GM21529 (cell line): ENCODE data around the gene C13orf46.
"Not testable (repeated sequence)": the region's sequence is repeated elsewhere in the genome, so short reads cannot be mapped to it uniquely, and the experiment has no call there.

Experiments used
- ATAC-seq: cut with Tn5 transposase; IDR thresholded peaks from one replicate; pipeline ENCODE4 v1.9.1; 2021; ENCODE audit not compliant: unreplicated experiment

C13orf46 gene

DNA sequence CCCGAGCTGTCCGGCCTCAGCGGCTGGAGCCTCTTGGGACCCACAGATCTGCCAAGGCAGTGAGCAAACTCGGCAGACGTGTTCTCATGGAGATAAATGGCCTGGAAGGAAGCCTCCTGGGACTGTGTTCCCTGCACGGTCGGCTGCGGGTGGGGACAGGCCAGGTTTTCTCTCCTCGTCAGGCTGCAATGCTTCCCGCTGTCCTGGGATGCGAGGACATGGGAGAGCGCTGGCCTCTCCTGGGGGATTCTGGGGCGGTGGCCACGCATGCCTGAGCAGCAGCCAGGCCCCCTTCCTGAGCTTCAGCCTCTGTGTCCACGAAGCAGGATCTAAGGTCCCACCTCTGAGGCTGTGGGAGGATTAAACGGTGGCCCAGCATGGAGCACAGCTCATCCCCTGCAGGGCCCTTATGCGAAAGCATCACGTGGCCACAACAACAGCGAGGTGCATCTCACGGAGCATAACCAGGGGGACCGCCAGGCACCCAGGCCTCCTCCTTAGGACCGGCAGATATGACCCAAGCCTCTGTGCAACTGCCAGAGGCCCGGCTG, 21.2 kb upstream of the C13orf46 start:
- no peak for ATAC-seq

DNA sequence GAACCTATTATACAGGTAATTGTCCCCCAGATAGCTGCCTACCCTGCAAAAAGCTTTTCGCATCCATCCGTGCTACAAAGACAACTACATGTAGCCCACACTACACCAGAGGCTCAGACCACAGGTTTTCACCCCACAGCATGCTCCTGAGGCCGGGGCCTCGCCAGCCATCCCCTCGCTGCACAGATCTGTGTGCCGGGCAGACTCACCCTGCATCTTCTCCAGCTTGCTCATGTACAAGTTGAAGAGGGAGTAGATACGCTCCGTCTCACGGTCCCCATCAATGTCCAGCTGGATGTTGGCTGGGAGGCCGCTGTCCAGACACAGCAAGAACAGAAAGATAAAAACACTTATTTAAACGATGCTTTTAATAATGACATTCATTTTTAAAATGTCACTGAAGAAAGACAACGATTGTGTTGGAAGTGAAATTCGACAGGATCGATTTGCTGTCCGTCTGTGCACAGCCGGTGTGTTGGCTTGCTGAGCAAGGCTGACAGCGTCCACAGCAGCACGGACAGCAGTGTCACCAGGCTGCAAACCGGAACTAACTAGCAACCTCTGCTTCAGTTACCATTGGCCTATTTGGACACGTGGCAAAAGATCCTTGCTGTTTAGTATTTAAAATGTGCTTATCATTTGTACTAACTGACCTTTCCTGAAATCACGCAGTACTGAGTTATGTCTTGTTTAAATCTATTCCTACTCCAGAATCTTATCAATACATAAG, 18.6 kb upstream of the C13orf46 start:
- ATAC-seq, result no peak

DNA sequence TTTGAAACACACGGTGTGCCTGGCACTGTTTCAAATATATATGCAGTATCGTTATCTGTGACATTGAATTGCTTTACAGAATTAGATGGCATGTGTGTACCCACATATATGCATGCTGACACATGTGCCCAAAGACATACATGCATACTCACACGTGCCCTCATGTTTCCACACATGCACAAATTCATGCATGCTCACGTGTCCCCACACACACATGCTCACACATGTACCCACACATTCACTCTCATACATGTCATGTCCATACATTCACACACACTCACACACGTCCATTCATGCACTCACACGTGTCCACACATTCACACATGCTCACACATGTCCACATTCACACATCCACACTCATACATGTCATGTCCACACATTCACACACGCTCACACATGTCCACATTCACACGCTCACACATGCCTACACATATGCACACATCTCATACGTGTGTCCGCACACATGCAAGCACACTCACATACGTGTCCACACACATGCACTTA, 17.9 kb upstream of the C13orf46 start:
- ATAC-seq, result no peak

DNA sequence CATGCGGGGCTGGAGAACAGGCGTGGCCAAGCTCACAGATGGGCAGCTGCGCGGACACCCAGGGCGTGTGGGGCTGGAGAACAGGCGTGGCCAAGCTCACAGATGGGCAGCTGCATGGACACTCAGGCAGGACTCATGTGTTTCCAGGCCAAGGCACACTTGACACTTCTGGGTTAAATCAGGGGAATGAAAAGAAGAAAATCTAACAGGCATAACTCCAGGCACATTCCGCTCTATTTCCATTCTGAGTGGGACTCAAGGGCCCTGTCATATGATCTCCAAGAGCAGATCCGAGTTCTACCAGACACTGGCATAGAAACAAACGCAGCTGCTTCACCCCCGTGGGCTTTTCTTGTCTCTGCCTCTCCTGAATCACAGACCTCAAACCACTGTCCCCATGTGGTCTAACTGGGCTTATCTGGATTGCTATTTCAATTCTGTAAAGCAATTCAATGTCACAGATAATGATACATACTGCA, 17.4 kb upstream of the C13orf46 start:
- no peak for ATAC-seq

DNA sequence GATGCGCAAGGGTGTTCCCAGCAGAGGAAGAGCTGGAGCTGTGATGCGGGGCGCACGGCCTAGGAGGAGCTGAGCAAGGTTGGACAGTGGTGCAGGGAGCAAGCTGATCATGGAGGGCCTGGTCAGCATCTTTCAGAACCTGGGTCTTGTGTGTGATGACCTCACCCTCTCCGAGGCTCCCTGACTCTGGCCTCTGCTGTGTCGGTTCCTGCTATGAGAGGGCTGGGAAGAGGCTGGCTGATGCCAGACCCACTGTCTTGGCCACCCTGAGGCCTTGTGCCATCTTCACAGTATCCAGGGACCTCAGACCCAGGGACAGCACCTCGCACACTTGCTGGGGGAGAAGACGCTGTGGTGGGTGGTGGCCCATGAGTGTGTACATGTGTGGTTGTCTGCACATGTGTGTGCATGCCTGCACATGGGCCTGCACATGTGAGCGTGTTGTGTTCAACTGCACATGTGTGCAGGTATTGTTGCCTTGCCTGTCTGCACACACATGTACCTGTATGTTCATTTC, 16.5 kb upstream of the C13orf46 start:
- ATAC-seq, result no peak

DNA sequence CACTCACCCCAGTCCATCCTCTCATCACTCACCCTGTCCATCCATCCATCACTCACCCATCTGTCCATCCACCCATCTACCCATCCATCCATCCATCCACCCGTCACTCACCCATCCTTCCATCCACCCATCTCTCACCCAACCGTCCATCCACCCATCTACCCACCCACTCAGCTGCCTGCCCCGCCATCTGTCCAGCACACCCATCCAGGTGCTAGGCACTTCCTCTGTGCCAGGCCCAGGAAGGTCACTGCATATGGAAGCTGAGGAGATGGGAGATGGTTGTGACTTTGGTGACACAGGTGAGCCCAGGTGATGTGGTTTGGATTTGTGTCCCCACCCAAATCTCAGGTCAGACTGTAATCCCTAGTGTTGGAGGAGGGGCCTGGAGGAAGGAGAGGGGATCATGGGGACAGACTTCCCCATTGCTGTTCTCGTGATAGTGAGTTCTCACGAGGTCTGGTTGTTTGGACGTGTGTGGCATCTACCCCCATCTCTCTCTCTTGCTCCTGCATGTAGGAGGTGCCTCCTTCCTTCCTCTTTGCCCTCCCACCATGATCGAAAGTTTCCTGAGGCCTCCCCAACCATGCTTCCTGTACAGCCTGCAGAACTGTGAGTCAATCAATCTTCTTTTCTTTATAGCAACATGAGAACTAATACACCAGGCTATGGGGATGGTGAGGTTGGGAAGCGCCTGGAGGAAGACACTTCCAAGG, 15.9 kb upstream of the C13orf46 start:
- ATAC-seq, result no peak

DNA sequence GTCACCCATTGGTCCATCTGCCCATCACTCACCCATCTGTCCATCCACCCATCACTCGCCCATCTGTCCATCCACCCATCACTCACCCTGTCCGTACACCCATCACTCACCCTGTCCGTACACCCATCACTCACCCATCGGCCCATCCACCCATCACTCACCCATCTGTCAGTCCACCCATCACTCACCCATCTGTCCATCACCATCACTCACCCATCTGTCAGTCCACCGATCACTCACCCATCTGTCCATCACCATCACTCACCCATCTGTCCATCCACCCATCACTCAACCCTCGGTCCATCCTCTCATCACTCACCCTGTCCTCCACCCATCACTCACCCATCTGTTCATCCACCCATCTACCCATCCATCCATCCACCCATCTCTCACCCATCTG, 15.0 kb upstream of the C13orf46 start:
- not testable (repeated sequence) for ATAC-seq

DNA sequence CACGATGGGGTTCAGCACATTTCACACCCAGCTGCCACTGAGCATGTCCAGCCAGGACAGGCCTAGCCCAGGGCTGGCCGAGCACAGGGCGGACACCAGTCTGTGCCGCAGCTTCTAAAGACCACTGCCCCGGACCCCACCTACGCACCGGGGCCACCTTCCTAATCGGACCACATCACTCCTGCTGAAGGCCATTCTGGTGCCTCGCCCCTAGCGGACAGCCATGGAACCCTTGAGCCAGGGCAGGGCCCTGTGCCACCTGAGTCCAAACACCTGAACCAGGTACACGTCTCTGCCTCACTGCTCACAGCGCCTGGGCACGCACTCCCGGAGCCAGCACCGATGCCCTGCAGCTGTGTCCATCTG, 8.4 kb upstream of the C13orf46 start:
- no peak for ATAC-seq

DNA sequence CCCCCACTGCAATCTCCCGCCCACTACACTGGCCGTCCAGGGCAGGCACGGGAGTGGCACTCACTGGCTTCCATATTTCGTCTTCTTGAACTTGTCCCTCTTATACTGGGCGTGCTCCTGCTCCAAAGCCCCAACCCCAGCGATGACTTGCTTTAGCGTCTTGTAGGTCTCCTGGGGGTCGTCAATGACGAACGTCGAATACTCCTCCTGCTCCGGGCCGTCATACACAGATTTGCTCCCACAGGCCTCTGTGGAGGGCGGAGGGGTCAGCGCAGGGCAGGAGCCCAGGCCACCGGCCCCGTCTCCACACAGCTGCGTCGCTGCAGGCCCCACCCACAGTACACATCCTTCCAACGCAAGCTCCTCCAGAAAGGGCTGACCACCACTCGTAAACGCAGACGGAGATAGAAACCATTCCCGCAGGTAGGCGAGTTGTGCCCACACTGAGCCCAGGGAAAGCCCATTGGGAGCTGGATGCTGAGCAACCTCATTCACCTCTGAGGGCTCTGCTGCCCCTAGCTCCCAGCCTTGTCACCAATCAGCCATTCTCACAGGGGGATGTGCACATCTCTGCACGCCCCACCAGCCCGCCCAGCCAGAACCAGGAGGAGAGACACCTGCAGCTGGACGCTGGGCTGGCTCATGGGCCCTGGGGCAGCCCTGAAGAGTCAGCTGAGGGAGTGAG, 7.9 kb upstream of the C13orf46 start:
- no peak for ATAC-seq

DNA sequence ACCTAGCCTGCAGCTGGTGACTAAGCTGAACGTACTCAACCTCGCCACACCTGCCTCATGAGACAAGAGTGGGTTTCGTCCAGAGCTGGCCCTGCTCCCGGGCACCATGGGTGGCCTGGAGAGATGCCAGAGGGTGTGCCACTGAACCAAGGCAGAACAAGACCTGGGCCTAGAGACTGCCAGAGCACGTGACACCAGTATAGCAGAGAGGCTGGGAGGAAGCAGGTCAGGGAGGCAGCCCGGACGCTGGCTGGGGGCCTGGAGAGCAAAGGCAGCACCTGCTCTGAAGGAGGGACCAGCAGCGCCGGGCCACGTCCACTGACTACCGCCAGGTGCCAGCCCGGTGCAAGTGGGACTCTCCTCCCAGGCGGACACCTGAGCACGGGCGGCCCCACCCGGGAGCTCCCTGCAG, 7.3 kb upstream of the C13orf46 start:
- no peak for ATAC-seq

DNA sequence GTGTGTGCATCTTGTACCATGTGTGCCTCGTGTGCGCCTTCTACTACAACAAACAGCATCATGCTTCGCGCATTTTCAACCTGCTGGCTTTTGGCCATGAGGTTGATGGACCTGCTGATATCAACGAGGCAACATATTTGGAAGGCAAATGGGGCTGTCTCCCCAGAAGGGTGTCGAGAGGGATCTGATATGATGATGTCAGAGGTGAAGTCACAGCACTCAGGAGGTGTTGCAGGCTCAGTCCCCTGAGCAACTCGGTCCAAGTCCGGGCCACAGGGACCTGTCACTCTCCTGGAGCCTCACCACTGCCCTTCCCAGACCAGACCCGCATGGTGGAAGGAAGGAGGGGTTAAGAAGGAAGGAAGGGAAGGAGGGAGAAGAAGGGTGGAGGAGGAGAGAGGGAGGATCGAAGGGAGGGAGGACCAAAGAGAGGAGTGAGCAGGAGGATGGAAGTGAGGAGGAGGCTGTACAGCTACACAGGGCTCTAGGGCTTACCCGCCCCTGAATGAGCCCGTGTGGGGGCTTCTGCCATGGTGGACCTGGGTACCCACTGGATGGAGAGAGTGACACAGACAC, 6.7 kb upstream of the C13orf46 start:
- ATAC-seq, result no peak

DNA sequence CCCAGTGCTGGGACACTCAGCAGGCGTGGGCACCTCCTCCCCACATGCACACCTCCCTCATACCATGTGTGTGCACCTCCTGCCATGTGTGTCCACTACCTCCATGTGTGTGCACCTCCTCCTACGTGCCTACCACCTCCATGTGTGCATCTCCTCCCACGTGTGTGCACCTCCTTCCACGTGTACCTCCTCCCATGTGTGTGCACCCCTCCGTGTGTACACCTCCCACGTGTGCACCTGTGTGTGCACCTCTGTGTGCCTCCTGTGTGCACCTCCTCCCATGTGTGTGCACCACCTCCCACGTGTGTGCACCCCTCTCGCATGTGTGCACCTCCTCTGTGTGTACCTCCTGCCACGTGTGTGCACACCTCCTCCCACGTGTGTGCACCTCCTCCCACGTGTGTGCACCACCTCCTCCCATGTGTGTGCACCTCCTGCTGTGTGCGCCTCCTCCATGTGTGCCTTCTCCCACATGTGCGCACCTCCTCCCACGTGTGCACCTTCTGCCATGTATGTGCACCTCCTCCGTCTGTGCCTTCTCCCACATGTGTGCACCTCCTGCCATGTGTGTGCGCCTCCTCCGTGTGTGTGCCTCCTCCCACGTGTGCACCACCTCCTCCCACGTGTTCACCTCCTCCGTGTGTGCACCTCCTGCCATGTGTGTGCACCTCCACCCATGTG, 6.1 kb upstream of the C13orf46 start:
- ATAC-seq, result no peak

DNA sequence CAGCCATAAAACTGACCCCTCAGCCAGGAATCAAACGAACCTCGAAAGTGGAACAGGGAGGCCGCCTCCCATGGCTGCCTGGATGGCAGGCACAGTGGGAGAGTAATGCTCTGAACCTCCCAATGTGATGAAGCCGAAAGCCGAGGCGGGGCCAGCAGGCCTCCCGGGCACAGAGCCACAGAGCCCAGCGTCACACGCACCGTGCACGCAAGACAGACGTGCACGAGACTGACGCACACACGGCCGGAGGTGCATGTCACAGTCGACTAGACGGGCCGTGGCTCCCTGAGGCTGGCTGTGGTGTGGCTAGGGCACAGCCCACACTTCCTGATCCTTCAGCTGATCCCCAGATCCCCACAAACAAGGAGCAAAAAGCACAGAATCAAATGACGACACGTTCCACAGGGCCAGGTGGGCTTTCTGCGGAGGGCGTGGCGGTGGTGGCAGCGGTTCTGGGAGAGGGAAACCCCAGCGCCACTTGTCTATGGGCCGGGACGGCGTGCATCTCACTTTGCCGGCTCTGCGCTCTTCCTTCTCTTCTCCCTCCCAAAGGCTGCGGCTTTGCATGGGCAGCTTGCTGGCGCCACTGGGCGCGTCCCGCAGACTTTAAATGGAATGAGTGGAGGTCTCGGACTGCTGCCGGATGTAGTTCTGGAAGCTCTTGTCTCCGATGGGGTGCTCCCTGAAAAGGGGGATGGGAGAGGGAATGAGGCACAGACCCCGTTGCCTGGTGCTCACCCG, 5.0 kb upstream of the C13orf46 start:
- no peak for ATAC-seq

DNA sequence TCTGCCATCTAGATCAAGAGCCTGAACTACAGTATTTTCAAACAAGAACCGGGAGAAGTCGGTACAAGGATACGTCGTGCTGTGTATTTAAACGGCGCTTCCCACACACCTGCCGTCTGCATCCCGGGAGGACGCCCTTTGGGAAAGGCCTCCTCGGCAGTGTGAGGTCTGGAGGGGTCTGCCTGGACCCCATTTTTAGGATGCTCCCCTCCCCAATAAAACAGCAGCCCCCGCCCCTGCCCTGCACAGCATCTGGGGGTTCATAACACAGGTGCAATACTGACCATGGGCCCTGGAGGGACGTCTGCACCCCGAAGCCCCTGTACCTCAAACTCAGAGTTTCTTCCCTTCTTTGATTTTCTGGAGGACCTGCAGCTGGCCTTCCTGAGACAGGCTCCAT, 4.1 kb upstream of the C13orf46 start:
- no peak for ATAC-seq

DNA sequence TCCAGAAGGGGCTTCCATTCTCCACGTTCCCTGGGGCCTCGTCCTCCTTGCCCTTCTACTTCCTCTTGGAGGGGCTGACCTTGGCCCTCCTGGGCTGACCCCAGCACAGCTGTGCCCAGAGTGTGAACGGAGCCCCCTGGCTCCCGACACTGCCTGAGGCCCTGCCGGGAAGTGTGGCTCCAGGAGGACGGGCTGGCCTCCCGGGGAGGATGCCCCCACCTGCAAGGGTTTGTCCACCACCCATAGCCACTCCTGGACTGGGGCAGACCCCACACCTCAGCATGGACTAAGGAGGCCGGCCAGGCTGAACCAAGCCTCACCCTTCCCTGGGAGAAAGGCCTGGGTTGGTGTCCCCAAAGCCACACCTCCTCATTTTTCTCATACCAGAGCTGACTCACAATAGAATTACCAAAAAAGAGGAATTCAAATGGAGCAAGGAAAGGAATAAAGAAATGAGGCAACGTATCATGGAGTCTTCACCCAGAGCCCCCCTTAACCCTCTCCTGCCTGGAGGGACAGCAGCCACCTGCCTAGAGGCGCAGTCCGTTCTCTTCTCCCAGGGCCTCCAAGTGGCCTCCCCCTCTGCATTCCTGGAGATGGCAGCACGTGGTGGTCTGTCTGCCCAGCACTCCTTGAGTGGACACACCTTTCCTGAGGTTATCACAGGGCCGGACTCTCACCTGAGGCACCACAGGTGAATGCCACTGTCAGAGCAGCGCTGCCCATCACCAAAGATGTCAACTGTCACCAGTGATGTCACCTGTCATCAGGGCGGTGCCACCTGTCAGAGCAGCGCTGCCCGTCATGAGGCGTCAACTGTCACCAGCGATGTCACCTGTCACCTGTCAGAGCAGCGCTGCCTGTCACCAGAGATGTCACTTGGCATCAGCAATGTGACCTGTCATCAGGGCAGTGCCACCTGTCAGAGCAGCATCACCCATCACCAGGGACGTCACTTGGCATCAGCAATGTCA, 3.1 kb upstream of the C13orf46 start:
- no peak for ATAC-seq

DNA sequence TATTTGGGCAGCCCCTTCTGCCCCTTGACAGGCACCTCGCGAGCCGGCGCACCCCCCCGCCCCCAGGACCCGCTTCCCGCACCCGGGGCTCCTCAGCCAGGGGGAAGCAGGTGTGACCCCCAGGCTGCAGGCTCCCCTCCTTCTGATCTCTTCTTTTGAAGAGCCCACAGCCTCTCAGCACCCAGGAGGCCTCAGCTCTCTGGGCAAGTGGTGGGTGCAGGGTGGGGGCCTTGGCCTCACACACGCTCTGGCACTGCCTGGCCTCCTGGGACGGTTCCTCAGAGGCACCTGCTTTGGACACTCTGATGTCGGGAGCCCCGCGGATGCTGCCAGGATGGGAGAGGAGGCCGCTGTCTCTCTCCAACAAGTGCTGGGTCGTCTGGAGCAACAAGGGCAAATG, 1.5 kb upstream of the C13orf46 start:
- no peak for ATAC-seq

DNA sequence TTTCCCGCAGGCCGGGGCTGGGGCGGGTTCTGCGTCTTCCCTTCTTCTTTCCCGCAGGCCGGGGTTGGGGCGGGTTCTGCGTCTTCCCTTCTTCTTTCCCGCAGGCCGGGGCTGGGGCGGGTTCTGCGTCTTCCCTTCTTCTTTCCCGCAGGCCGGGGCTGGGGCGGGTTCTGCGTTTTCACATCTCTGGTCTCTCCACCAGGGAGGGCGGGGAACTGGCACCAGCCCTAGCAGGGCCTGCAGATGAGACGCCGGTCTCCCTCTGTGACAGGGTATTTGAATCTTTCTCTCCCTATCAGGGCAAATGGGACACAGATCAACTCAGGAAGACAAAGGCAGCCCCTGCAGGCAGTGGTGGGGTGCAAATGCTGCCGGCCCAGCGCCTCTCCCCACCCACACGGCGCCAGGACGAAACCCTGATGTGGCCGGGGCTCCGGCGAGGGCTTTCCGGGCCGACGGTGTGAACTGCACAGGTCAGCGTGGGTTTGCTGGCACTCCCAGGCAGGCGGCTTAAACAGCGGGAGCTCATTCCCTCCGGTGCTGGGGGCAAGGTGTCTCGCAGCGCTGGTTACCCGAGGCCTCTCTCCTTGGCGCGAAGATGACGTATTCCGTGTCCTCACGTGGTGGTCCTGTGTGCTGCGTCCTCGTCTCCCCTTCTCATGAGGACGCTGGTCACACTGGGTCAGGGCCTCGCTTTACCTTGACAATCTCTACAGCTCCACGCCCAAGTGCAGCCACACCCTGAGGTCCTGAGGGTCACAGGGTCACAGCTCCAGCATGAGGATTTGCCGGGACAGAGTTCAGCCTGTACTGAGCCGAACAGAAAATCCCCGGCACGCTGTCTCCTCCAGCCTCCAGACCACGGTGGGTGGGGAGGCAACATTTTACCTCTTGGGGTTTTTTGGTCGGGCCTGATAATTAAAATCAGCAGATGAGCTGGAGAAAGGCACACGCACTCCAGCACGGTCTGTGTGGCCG, 717 bp upstream of the C13orf46 start:
- no peak for ATAC-seq
